GM23338 (cell line): ENCODE results near the gene NADK2. TPM values are rescaled to one million over a fixed set of nuclear protein-coding genes. Genes with fewer than 3 reads are reported as not detected.

Experiments
- ATAC-seq: fragments of 200-7000 bp; cut with Tn5 transposase; 3 replicates; pipeline ENCODE4 v1.9.1; 2020
- DNase-seq: peaks from one replicate; pipeline ENCODE4 v3.0.0-alpha.2; 2015; ENCODE audit warnings: low spot score
- H2AFZ ChIP-seq: fragments of 200-600 bp; sonication (generic); 2 replicates; pipeline ENCODE4 v1.8.0; 2016; ENCODE audit warnings: antibody characterized with exemption, mild to moderate bottlenecking, moderate library complexity
- H3F3A ChIP-seq: fragments of 200-600 bp; sonication (generic); replicated peaks from 2 replicates; pipeline ENCODE4 v1.8.0; 2017; ENCODE audit warnings: antibody characterized with exemption, mixed run types, low read depth
- H3K27ac ChIP-seq: fragments of 200-600 bp; sonication (generic); 2 replicates; pipeline ENCODE4 v1.6.1; 2016; ENCODE audit warnings: low read depth
- H3K27me3 ChIP-seq: fragments of 200-600 bp; sonication (generic); 2 replicates; pipeline ENCODE4 v1.8.0; 2016; ENCODE audit warnings: mild to moderate bottlenecking, mixed run types, moderate library complexity; ENCODE audit not compliant: insufficient read depth
- H3K36me3 ChIP-seq: fragments of 200-600 bp; sonication (generic); 2 replicates; pipeline ENCODE4 v1.8.0; 2016; ENCODE audit warnings: mild to moderate bottlenecking; ENCODE audit not compliant: insufficient read depth
- H3K4me1 ChIP-seq: fragments of 200-600 bp; sonication (generic); 2 replicates; pipeline ENCODE4 v1.8.0; 2016; ENCODE audit warnings: mild to moderate bottlenecking, moderate library complexity; ENCODE audit not compliant: insufficient read depth
- H3K4me2 ChIP-seq: fragments of 200-600 bp; sonication (generic); 2 replicates; pipeline ENCODE4 v1.7.1; 2017; ENCODE audit warnings: mixed run types
- H3K4me3 ChIP-seq: fragments of 200-600 bp; sonication (generic); 2 replicates; pipeline ENCODE4 v1.6.1; 2016; ENCODE audit warnings: mixed run types
- H3K79me2 ChIP-seq: fragments of 200-600 bp; sonication (generic); replicated peaks from 2 replicates; pipeline ENCODE4 v1.8.0; 2017; ENCODE audit warnings: mild to moderate bottlenecking; ENCODE audit not compliant: insufficient read depth
- H3K9me2 ChIP-seq: fragments of 200-600 bp; sonication (generic); 2 replicates; pipeline ENCODE4 v1.8.0; 2017; ENCODE audit not compliant: insufficient read depth
- H4K20me1 ChIP-seq: fragments of 200-600 bp; sonication (generic); replicated peaks from 2 replicates; pipeline ENCODE4 v1.8.0; 2017; ENCODE audit warnings: mild to moderate bottlenecking; ENCODE audit not compliant: insufficient read depth
- H3K27ac Mint-ChIP-seq: 2 replicates; pipeline ENCODE4 v1.8.0; 2020; ENCODE audit warnings: inconsistent platforms, mild to moderate bottlenecking, moderate library complexity, mixed read lengths
- H3K27me3 Mint-ChIP-seq: 3 replicates; pipeline ENCODE4 v1.8.0; 2022; ENCODE audit warnings: low read depth, mild to moderate bottlenecking, moderate library complexity, mixed read lengths, inconsistent platforms; ENCODE audit not compliant: insufficient read depth, poor library complexity
- H3K36me3 Mint-ChIP-seq: 3 replicates; pipeline ENCODE4 v1.8.0; 2021; ENCODE audit warnings: low read depth, mild to moderate bottlenecking, inconsistent platforms, moderate library complexity, mixed read lengths
- H3K4me1 Mint-ChIP-seq: 3 replicates; pipeline ENCODE4 v1.8.0; 2020; ENCODE audit warnings: mild to moderate bottlenecking, inconsistent platforms, mixed read lengths
- H3K4me3 Mint-ChIP-seq: 3 replicates; pipeline ENCODE4 v1.8.0; 2021; ENCODE audit warnings: moderate library complexity, mild to moderate bottlenecking, inconsistent platforms, mixed read lengths
- H3K9me3 Mint-ChIP-seq: 3 replicates; pipeline ENCODE4 v1.8.0; 2020; ENCODE audit warnings: moderate library complexity, mild to moderate bottlenecking, inconsistent platforms, mixed read lengths
- CREB1 ChIP-seq: fragments of 250-450 bp; sonication (Bioruptor Pico); IDR thresholded peaks from 2 replicates; pipeline ENCODE4 v1.5.0; 2020; ENCODE audit warnings: low read depth, mild to moderate bottlenecking, moderate library complexity
- CTCF ChIP-seq, 2 experiments: fragments of 200-600 bp in 1 of 2; sonication (generic) in 1 of 2; conservative IDR thresholded peaks; 2 replicates each; pipeline versions ENCODE4 v1.5.1 to v1.6.1; 2016 to 2017; ENCODE audit warnings: antibody characterized with exemption in 2 of 2, low read depth in 2 of 2, mild to moderate bottlenecking in 2 of 2, moderate library complexity in 1 of 2
- ETS1 ChIP-seq: IDR thresholded peaks from 2 replicates; pipeline ENCODE4 v1.6.1; 2016; ENCODE audit warnings: antibody characterized with exemption
- EZH2 ChIP-seq: fragments of 200-600 bp; sonication (generic); IDR thresholded peaks from one replicate; pipeline ENCODE4 v1.8.0; 2017; ENCODE audit warnings: antibody characterized with exemption, mild to moderate bottlenecking, low read depth; ENCODE audit not compliant: unreplicated experiment
- JUNB ChIP-seq: IDR thresholded peaks from one replicate; pipeline ENCODE4 v1.6.1; 2016; ENCODE audit warnings: antibody characterized with exemption; ENCODE audit not compliant: unreplicated experiment
- NANOG ChIP-seq: IDR thresholded peaks from 2 replicates; pipeline ENCODE4 v1.6.1; 2016; ENCODE audit warnings: antibody characterized with exemption, borderline replicate concordance
- POLR2AphosphoS5 ChIP-seq: IDR thresholded peaks from 2 replicates; pipeline ENCODE4 v1.6.1; 2016; ENCODE audit warnings: antibody characterized with exemption, low read depth
- REST ChIP-seq: IDR thresholded peaks from one replicate; pipeline ENCODE4 v1.6.1; 2018; ENCODE audit warnings: antibody characterized with exemption; ENCODE audit not compliant: unreplicated experiment
- ZNF331 ChIP-seq: fragments of 250-450 bp; sonication (Bioruptor Pico); IDR thresholded peaks from 2 replicates; pipeline ENCODE4 v1.5.0; 2020; ENCODE audit warnings: low read depth, mild to moderate bottlenecking, moderate library complexity
- ZNF462 ChIP-seq: fragments of 250-450 bp; sonication (Bioruptor Pico); IDR thresholded peaks from 2 replicates; pipeline ENCODE4 v1.5.0; 2020; ENCODE audit warnings: mild to moderate bottlenecking, moderate library complexity
- polyA plus RNA-seq: library from polyadenylated mRNA; unstranded; fragments of >200 nt; fragmentation: Nextera tagmentation; extraction: Ambion mirVana; gene quantifications from 2 replicates; pipeline ENCODE4 v1.2.1, GENCODE V29; 2016
- total RNA-seq: library from RNA; depleted of rRNA; stranded (reverse); fragments of >200 nt; shearing (Covaris generic); gene quantifications from 2 replicates; pipeline ENCODE4 v1.2.3, GENCODE V29; 2014

NADK2 gene
- total and polyA plus RNA-seq, 2 experiments from 2014 or later = 4.5 to 16.0 TPM

GRCh38 chr5:36246036-36246800 is 4.5 kb upstream of the NADK2 start:
- Histone ChIP-seq H3F3A (no peaks in the 10 kb centered on the region), H2AFZ (no peak overlapping the region), H3K27me3 (peaks cover 15% of the 10 kb centered on the region), H3K36me3 (no peaks in the 10 kb centered on the region), H3K4me1 (no peaks in the 10 kb centered on the region), H3K4me2 (no peak overlapping the region), H3K27ac (no peak overlapping the region), H4K20me1 (no peaks in the 10 kb centered on the region), H3K79me2 (no peaks in the 10 kb centered on the region), H3K9me2 (no peaks in the 10 kb centered on the region; the same call in 1 of the 2 replicates), H3K4me3 (no peak overlapping the region)
- TF ChIP-seq CREB1 (CRISPR knock-in tag) (no peak), ZNF331 (CRISPR knock-in tag) (no peak), NANOG (no peak), EZH2 (no peak), ETS1 (no peak), CTCF (conservative IDR thresholded peaks at IDR 0.05; ENCODE audit: low read depth in 2 of 2) (no peak), JUNB (no peak), POLR2AphosphoS5 (no peak), REST (no peak), ZNF462 (CRISPR knock-in tag) (no peak)
- Mint-ChIP-seq H3K27ac (no peak overlapping the region), H3K4me3 (no peak overlapping the region), H3K27me3 (peaks cover 18% of the 10 kb centered on the region), H3K36me3 (peaks cover 10% of the 10 kb centered on the region; the same call in 2 of the 3 replicates), H3K9me3 (peaks cover 13% of the 10 kb centered on the region; the same call in 2 of the 3 replicates), H3K4me1 (0 out of 3 replicates have a peak, but pooled peaks cover 2% of the 10 kb centered on the region)
- ATAC-seq = no peak
- DNase-seq = no peak
